Liver (tissue), 9 donors: ENCODE results near the gene QKI. TPM values are rescaled to one million over a fixed set of nuclear protein-coding genes. Genes with fewer than 3 reads are reported as not detected.

Experiments used
- DNase-seq: peaks from one replicate; pipeline ENCODE4 v3.0.0-alpha.2; 2017; ENCODE audit warnings: low spot score
- H3K27ac ChIP-seq, 2 donors: one replicate each; pipeline ENCODE4 v1.7.0; 2013; ENCODE audit warnings: inconsistent platforms in 2 of 2, low read length in 2 of 2, control low read depth in 1 of 2, low read depth in 1 of 2, mild to moderate bottlenecking in 1 of 2
- H3K27me3 ChIP-seq, 4 donors: one replicate each; pipeline versions ENCODE4 v1.6.1 to v1.7.0; 2013; ENCODE audit warnings: low read length in 3 of 4, inconsistent platforms in 1 of 4, mild to moderate bottlenecking in 1 of 4, moderate library complexity in 1 of 4; ENCODE audit not compliant: control insufficient read depth in 4 of 4, insufficient read depth in 4 of 4
- H3K36me3 ChIP-seq, 4 donors: one replicate each; pipeline versions ENCODE4 v1.6.1 to v1.7.0; 2013; ENCODE audit warnings: low read length in 3 of 4, mild to moderate bottlenecking in 3 of 4, low read depth in 1 of 4, moderate library complexity in 1 of 4; ENCODE audit not compliant: control insufficient read depth in 4 of 4, insufficient read depth in 3 of 4
- H3K4me1 ChIP-seq, 4 donors: one replicate each; pipeline versions ENCODE4 v1.6.1 to v1.7.0; 2013; ENCODE audit warnings: low read length in 3 of 4, mild to moderate bottlenecking in 3 of 4, moderate library complexity in 1 of 4; ENCODE audit not compliant: control insufficient read depth in 4 of 4, insufficient read depth in 4 of 4
- H3K4me3 ChIP-seq, 3 donors: one replicate each; pipeline versions ENCODE4 v1.6.1 to v1.7.0; 2013; ENCODE audit warnings: low read length in 3 of 3, control low read depth in 1 of 3, low read depth in 1 of 3, mild to moderate bottlenecking in 1 of 3
- H3K9ac ChIP-seq, 2 donors: one replicate each; pipeline ENCODE4 v1.7.0; 2013; ENCODE audit warnings: low read length in 2 of 2, mild to moderate bottlenecking in 2 of 2, moderate library complexity in 2 of 2, control low read depth in 1 of 2, low read depth in 1 of 2
- H3K9me3 ChIP-seq, 4 donors: one replicate each; pipeline versions ENCODE4 v1.6.1 to v1.7.0; 2013; ENCODE audit warnings: low read length in 3 of 4; ENCODE audit not compliant: control insufficient read depth in 4 of 4
- EGR1 ChIP-seq, 2 donors: IDR thresholded peaks; 2 replicates each; pipeline ENCODE4 v1.6.1; 2016 to 2018; ENCODE audit warnings: antibody characterized with exemption in 2 of 2, low read depth in 2 of 2
- FOXA1 ChIP-seq: IDR thresholded peaks from 2 replicates; pipeline ENCODE4 v1.6.1; 2016; ENCODE audit warnings: antibody characterized with exemption
- FOXA2 ChIP-seq: IDR thresholded peaks from 2 replicates; pipeline ENCODE4 v1.6.1; 2016; ENCODE audit warnings: antibody characterized with exemption
- GABPA ChIP-seq, 2 donors: IDR thresholded peaks in 1 of 2; conservative IDR thresholded peaks in 1 of 2; 2 replicates each; pipeline ENCODE4 v1.6.1; 2016; ENCODE audit warnings: antibody characterized with exemption in 2 of 2, mild to moderate bottlenecking in 1 of 2, moderate library complexity in 1 of 2
- HNF4A ChIP-seq, 2 donors: conservative IDR thresholded peaks; 2 replicates each; pipeline ENCODE4 v1.6.1; 2016; ENCODE audit warnings: antibody characterized with exemption in 2 of 2, mild to moderate bottlenecking in 2 of 2
- HNF4G ChIP-seq: IDR thresholded peaks from 2 replicates; pipeline ENCODE4 v1.6.1; 2016; ENCODE audit warnings: antibody characterized with exemption
- JUND ChIP-seq, 2 donors: IDR thresholded peaks; 2 replicates each; pipeline ENCODE4 v1.6.1; 2016; ENCODE audit warnings: antibody characterized with exemption in 2 of 2
- NR2F2 ChIP-seq: IDR thresholded peaks from 2 replicates; pipeline ENCODE4 v1.6.1; 2016; ENCODE audit warnings: antibody characterized with exemption
- RAD21 ChIP-seq, 2 donors: IDR thresholded peaks; 2 replicates each; pipeline ENCODE4 v1.6.1; 2016; ENCODE audit warnings: antibody characterized with exemption in 2 of 2, mild to moderate bottlenecking in 2 of 2
- RXRA ChIP-seq, 2 donors: IDR thresholded peaks; 2 replicates each; pipeline ENCODE4 v1.6.1; 2017 to 2018; ENCODE audit warnings: antibody characterized with exemption in 2 of 2, mild to moderate bottlenecking in 1 of 2
- SP1 ChIP-seq: IDR thresholded peaks from 2 replicates; pipeline ENCODE4 v1.6.1; 2018; ENCODE audit warnings: antibody characterized with exemption, mild to moderate bottlenecking
- TAF1 ChIP-seq: conservative IDR thresholded peaks from 2 replicates; pipeline ENCODE4 v1.6.1; 2016; ENCODE audit warnings: antibody characterized with exemption, mild to moderate bottlenecking
- YY1 ChIP-seq: IDR thresholded peaks from 2 replicates; pipeline ENCODE4 v1.6.1; 2016; ENCODE audit warnings: antibody characterized with exemption, mild to moderate bottlenecking
- WGBS: extraction: QIAGEN DNeasy Blood & Tissue Kit; methylation state at CpG from one replicate; pipeline ENCODE4 v1.1.7; 2013; 5-methylcytosine and 5-hydroxymethylcytosine counted together
- polyA plus RNA-seq, 2 donors: library from polyadenylated mRNA; stranded (reverse) in 1 of 2; unstranded in 1 of 2; fragments of 200-250 nt in 1 of 2; fragments of >200 nt in 1 of 2; fragmentation: Nextera tagmentation in 1 of 2; extraction: Ambion mirVana in 1 of 2; gene quantifications; one replicate each; pipeline versions ENCODE4 v1.2.1 to v1.2.3, GENCODE V29; 2013 to 2015
- total RNA-seq, 2 donors: library from RNA; depleted of rRNA; stranded (reverse); fragments of >200 nt; gene quantifications; one replicate each; pipeline ENCODE4 v1.2.3, GENCODE V29; 2014
- TF ChIP-seq, protein P1 (sequence below): IDR thresholded peaks from 2 replicates; pipeline ENCODE4 v1.6.1; 2016; ENCODE audit warnings: antibody characterized with exemption
- TF ChIP-seq, protein P2 (sequence below): fragments of 150-350 bp; IDR thresholded peaks from 2 replicates; pipeline ENCODE4 v1.5.1; 2017; ENCODE audit warnings: improper control_type of control experiment, low read depth, low read length; ENCODE audit not compliant: missing input control
- TF ChIP-seq, protein P3 (sequence below): IDR thresholded peaks from 2 replicates; pipeline ENCODE4 v1.6.1; 2016; ENCODE audit warnings: antibody characterized with exemption, mild to moderate bottlenecking
- TF ChIP-seq, protein P4 (sequence below): IDR thresholded peaks from 2 replicates; pipeline ENCODE4 v1.6.1; 2016; ENCODE audit warnings: antibody characterized with exemption
- donor health status: healthy.
- donor health status: healthy.
- donor health status: healthy.
- donor health status: healthy.
- donor health status: healthy.

QKI gene
- total and polyA plus RNA-seq, 4 donors, result 22.7 to 97.0 (median 56.3) TPM

DNA sequence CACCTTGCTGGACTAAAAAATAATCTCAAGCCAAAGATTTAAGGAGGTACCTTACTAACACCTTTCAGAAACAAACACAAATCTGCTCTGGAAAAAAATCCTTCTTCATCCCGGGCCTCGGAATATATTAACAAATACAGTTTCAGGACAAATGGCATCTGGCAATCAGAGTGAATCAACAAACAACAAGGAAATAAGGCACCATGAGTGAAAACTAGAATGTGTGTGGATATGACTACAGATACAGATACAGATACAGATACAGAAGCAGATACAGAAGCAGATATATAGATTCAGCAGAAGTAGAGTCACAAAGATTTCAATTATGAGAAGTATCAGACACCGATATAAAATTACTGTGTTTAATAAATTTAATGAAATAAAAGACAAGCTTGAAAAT lies 178.4 kb downstream of the QKI start:
- Histone ChIP-seq H3K9me3 (peaks cover 2 to 11% (median 5%) of the 10 kb centered on the region in 4 donors), H3K27me3 (no peaks in the 10 kb centered on the region), H3K36me3 (no peaks in the 10 kb centered on the region), H3K4me1 (peaks cover 0 to 8% (median 5%) of the 10 kb centered on the region in 4 donors), H3K4me3 (no peak overlapping the region), H3K9ac (no peak overlapping the region), H3K27ac (no peak overlapping the region)
- TF ChIP-seq, protein P1, sequence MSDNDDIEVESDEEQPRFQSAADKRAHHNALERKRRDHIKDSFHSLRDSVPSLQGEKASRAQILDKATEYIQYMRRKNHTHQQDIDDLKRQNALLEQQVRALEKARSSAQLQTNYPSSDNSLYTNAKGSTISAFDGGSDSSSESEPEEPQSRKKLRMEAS, result no peak
- TF ChIP-seq RAD21 (IDR thresholded peaks at IDR 0.05) (no peak), HNF4G (no peak), JUND (IDR thresholded peaks at IDR 0.05) (no peak), TAF1 (no peak), SP1 (no peak), RXRA (IDR thresholded peaks at IDR 0.05) (no peak), NR2F2 (no peak), EGR1 (IDR thresholded peaks at IDR 0.05; ENCODE audit: low read depth in 2 of 2) (no peak), FOXA1 (no peak)
- TF ChIP-seq, protein P2, sequence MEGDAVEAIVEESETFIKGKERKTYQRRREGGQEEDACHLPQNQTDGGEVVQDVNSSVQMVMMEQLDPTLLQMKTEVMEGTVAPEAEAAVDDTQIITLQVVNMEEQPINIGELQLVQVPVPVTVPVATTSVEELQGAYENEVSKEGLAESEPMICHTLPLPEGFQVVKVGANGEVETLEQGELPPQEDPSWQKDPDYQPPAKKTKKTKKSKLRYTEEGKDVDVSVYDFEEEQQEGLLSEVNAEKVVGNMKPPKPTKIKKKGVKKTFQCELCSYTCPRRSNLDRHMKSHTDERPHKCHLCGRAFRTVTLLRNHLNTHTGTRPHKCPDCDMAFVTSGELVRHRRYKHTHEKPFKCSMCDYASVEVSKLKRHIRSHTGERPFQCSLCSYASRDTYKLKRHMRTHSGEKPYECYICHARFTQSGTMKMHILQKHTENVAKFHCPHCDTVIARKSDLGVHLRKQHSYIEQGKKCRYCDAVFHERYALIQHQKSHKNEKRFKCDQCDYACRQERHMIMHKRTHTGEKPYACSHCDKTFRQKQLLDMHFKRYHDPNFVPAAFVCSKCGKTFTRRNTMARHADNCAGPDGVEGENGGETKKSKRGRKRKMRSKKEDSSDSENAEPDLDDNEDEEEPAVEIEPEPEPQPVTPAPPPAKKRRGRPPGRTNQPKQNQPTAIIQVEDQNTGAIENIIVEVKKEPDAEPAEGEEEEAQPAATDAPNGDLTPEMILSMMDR, result no peak
- TF ChIP-seq, protein P3, sequence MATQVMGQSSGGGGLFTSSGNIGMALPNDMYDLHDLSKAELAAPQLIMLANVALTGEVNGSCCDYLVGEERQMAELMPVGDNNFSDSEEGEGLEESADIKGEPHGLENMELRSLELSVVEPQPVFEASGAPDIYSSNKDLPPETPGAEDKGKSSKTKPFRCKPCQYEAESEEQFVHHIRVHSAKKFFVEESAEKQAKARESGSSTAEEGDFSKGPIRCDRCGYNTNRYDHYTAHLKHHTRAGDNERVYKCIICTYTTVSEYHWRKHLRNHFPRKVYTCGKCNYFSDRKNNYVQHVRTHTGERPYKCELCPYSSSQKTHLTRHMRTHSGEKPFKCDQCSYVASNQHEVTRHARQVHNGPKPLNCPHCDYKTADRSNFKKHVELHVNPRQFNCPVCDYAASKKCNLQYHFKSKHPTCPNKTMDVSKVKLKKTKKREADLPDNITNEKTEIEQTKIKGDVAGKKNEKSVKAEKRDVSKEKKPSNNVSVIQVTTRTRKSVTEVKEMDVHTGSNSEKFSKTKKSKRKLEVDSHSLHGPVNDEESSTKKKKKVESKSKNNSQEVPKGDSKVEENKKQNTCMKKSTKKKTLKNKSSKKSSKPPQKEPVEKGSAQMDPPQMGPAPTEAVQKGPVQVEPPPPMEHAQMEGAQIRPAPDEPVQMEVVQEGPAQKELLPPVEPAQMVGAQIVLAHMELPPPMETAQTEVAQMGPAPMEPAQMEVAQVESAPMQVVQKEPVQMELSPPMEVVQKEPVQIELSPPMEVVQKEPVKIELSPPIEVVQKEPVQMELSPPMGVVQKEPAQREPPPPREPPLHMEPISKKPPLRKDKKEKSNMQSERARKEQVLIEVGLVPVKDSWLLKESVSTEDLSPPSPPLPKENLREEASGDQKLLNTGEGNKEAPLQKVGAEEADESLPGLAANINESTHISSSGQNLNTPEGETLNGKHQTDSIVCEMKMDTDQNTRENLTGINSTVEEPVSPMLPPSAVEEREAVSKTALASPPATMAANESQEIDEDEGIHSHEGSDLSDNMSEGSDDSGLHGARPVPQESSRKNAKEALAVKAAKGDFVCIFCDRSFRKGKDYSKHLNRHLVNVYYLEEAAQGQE, result no peak
- no peak for DNase-seq
- WGBS, result 86% methylated on average over 3 of the region's 3 CpGs

DNA sequence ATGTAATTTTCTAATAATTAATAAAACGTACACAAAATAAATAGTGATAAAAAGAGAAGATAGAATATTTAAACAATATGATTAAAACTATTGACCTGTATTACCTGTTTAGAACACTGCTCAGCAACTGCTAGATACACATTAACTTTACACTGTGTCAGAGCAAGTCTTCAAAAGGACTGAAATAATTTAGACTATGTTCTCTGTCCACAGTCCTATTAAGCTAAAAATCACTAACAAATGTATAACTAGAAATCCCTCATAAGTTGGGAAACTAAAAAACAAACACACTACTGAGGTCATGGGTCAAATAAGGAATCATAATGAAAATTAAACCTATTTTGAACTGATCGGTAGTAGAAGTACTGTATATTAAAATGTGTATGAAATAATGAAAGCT lies 181.7 kb downstream of the QKI start:
- no peaks in the 10 kb centered on the region for H3K36me3 ChIP-seq
- peaks cover 0 to 8% (median 5%) of the 10 kb centered on the region in 4 donors for H3K9me3 ChIP-seq
- H3K9ac ChIP-seq, result peak overlapping the region in 1 of 2 donors; percentile 5
- H3K27ac ChIP-seq, result no peak overlapping the region
- WGBS, result 39% methylated on average over 2 of the region's 2 CpGs
- no peaks in the 10 kb centered on the region for H3K27me3 ChIP-seq
- no peak for DNase-seq
- peaks cover 3 to 21% (median 15%) of the 10 kb centered on the region in 4 donors for H3K4me1 ChIP-seq
- H3K4me3 ChIP-seq, result no peak overlapping the region
- peak; percentile 26 for TF ChIP-seq FOXA1
- peak; percentile 98 to 99 for TF ChIP-seq HNF4A (conservative IDR thresholded peaks at IDR 0.05)
- TF ChIP-seq HNF4G, result peak; percentile 77
- TF ChIP-seq NR2F2, result peak; percentile 55
- TF ChIP-seq, protein P4, sequence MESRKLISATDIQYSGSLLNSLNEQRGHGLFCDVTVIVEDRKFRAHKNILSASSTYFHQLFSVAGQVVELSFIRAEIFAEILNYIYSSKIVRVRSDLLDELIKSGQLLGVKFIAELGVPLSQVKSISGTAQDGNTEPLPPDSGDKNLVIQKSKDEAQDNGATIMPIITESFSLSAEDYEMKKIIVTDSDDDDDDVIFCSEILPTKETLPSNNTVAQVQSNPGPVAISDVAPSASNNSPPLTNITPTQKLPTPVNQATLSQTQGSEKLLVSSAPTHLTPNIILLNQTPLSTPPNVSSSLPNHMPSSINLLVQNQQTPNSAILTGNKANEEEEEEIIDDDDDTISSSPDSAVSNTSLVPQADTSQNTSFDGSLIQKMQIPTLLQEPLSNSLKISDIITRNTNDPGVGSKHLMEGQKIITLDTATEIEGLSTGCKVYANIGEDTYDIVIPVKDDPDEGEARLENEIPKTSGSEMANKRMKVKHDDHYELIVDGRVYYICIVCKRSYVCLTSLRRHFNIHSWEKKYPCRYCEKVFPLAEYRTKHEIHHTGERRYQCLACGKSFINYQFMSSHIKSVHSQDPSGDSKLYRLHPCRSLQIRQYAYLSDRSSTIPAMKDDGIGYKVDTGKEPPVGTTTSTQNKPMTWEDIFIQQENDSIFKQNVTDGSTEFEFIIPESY, result peak; percentile 68
- no peak for TF ChIP-seq TAF1
- TF ChIP-seq, protein P1, result peak; percentile 64
- TF ChIP-seq JUND (IDR thresholded peaks at IDR 0.05), result peak in 1 of 2 donors; percentile 83
- peak in 1 of 2 donors; percentile 23 for TF ChIP-seq EGR1 (IDR thresholded peaks at IDR 0.05; ENCODE audit: low read depth in 2 of 2)
- peak; percentile 78 for TF ChIP-seq FOXA2
- peak; percentile 45 for TF ChIP-seq YY1
- TF ChIP-seq, protein P3, result peak; percentile 69
- peak; percentile 91 for TF ChIP-seq SP1
- TF ChIP-seq, protein P2, result no peak
- TF ChIP-seq GABPA (IDR thresholded peaks at IDR 0.05 in 1 of 2, conservative IDR thresholded peaks at IDR 0.05 in 1 of 2), result no peak
- peak; percentile 52 to 55 for TF ChIP-seq RAD21 (IDR thresholded peaks at IDR 0.05)
- peak; percentile 86 to 97 for TF ChIP-seq RXRA (IDR thresholded peaks at IDR 0.05)
